ENCODE results near the gene UTP20.
A peak's percentile ranks its signal among the peaks of the same experiment; 100 is the strongest.
"Not testable (repeated sequence)": the region's sequence is repeated elsewhere in the genome, so short reads cannot be mapped to it uniquely, and the experiment has no call there.

UTP20 gene

GRCh38 chr12:101328917-101329316, 49.0 kb downstream of the UTP20 start:
- no peak for DNase-seq

- no peak for DNase-seq
Observed at GRCh38 chr12:101330631-101331030, 50.7 kb downstream of the UTP20 start.

- DNase-seq = no peak
Observed at GRCh38 chr12:101336437-101336836, 56.5 kb downstream of the UTP20 start.

GRCh38 chr12:101338087-101338486, 58.2 kb downstream of the UTP20 start:
- DNase-seq = no peak

GRCh38 chr12:101343893-101344292, 64.0 kb downstream of the UTP20 start:
- no peak for DNase-seq

- DNase-seq = no peak
Observed at GRCh38 chr12:101351682-101352081, 71.8 kb downstream of the UTP20 start.

- no peak for DNase-seq
Observed at GRCh38 chr12:101356794-101357193, 76.9 kb downstream of the UTP20 start.

GRCh38 chr12:101361455-101361854, 81.5 kb downstream of the UTP20 start:
- no peak for DNase-seq

- no peak for DNase-seq
Observed at GRCh38 chr12:101368016-101368415, 88.1 kb downstream of the UTP20 start.

- no peak for DNase-seq
Observed at GRCh38 chr12:101372431-101372830, 92.5 kb downstream of the UTP20 start.

GRCh38 chr12:101375573-101375972, 95.7 kb downstream of the UTP20 start:
- DNase-seq = no peak

- DNase-seq = no peak
Observed at GRCh38 chr12:101379149-101379548, 99.2 kb downstream of the UTP20 start.

GRCh38 chr12:101391181-101391580, 111.3 kb downstream of the UTP20 start:
- DNase-seq = not testable (repeated sequence)

GRCh38 chr12:101407049-101407435, 127.1 kb downstream of the UTP20 start:
- peak; percentile 28 for DNase-seq

GRCh38 chr12:101407436-101408345, 127.8 kb downstream of the UTP20 start, which contains the start of gene ARL1:
Gene ARL1 (minus strand): TSS chr12:101407772. CDS start chr12:101407645, 127 bp downstream.
- peak; percentile 78 for DNase-seq

- DNase-seq = not testable (repeated sequence)
Observed at GRCh38 chr12:101410169-101410568, 130.3 kb downstream of the UTP20 start.

- peak; percentile 47 for DNase-seq
Observed at GRCh38 chr12:101414533-101415119, 134.7 kb downstream of the UTP20 start.

GRCh38 chr12:101415228-101415627, 135.3 kb downstream of the UTP20 start:
- DNase-seq = no peak

- DNase-seq = not testable (repeated sequence)
Observed at GRCh38 chr12:101422066-101422465, 142.2 kb downstream of the UTP20 start.

- no peak for DNase-seq
Observed at GRCh38 chr12:101424620-101425019, 144.7 kb downstream of the UTP20 start.

- no peak for DNase-seq
Observed at GRCh38 chr12:101430456-101430855, 150.6 kb downstream of the UTP20 start.

GRCh38 chr12:101436136-101436535, 156.2 kb downstream of the UTP20 start:
- DNase-seq = no peak
